HG02938 (cell line): ENCODE data around the gene ANGPTL5.
"Not testable (repeated sequence)": the region's sequence is repeated elsewhere in the genome, so short reads cannot be mapped to it uniquely, and the experiment has no call there.

Source experiments
- ATAC-seq: cut with Tn5 transposase; IDR thresholded peaks from one replicate; pipeline ENCODE4 v1.9.1; 2021; ENCODE audit warnings: mild to moderate bottlenecking, moderate library complexity; ENCODE audit not compliant: unreplicated experiment

ANGPTL5 gene

DNA sequence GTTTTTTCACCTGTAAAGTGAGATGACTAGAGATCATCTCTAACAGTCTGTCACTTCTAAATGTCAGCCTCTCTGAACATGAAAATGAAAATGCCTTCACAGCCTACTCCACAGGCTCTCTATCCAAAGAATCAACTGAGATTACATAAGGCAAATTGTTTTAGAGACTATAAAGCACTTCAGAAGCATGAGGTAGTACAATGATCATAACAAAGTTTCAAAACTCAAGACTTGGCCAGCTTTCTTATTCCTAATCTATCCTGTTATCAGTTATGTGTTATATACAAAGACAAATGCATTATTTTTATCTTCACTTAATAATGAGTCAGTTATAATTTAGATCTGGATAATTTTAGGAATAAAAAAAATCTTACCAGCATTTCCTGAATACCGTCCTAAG is 21.8 kb downstream of the ANGPTL5 start:
- no peak for ATAC-seq

DNA sequence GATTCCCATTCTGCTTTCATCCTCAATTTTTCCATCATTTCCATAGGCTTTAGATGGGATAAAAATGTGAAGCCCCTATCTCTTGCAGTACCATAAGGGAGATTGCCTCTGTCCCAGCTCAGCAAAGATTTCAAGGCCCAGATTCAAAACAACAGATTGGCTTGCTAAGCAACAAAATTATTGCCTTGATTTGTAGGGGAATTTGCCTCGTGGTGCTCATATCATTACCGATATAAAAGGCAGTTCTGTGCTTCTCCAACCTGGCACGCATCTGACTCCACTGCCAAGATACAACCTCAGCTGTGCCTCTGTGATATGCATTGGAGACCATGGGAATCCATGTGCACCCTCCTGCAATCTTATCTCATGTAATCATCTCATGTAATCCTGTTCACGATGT is 26.6 kb downstream of the ANGPTL5 start:
- ATAC-seq = no peak

DNA sequence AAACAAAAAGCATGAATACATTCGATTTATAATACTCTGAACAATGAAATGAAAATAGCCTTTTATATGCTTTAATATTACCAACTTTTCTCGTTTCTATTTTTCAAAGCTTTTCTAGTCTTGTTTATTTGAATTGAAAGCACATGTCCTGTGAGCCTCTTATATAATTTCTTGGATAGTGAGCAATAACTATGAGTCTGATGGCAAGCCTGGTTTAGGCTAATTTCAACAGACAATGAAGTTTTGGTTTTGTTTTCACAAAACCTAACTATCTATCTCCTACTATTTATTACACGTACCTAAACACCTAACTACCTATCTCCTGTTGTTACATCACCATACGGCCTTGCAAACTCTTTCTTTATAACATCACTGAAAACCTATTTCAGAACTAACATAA is 30.7 kb downstream of the ANGPTL5 start:
- no peak for ATAC-seq

DNA sequence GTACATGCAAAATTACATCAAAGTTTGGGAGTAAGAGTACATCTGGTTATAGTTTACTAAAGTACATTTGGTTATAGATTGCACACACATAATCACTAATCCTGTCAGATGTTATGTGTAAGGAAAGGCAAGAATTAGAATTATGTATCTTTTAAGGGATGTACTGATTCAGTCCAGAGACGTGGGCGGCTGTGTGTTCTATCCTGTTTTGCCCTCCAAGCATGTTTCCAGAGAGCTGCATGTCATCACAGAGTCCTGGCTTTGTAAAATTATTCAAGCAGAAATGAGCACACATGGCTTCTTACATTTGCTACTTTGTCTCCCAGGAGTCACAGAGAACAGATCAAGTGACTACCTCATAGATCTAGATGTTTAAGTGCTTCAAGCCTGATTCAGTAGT is 34.7 kb downstream of the ANGPTL5 start:
- no peak for ATAC-seq

- ATAC-seq = no peak
Measured at GRCh38 chr11:101880222-101880621, 36.1 kb downstream of the ANGPTL5 start.

GRCh38 chr11:101872171-101872882 is 44.0 kb downstream of the ANGPTL5 start:
- no peak for ATAC-seq

- no peak for ATAC-seq
Measured at GRCh38 chr11:101870510-101870909, 45.8 kb downstream of the ANGPTL5 start.

GRCh38 chr11:101867951-101868350 is 48.4 kb downstream of the ANGPTL5 start:
- no peak for ATAC-seq

DNA sequence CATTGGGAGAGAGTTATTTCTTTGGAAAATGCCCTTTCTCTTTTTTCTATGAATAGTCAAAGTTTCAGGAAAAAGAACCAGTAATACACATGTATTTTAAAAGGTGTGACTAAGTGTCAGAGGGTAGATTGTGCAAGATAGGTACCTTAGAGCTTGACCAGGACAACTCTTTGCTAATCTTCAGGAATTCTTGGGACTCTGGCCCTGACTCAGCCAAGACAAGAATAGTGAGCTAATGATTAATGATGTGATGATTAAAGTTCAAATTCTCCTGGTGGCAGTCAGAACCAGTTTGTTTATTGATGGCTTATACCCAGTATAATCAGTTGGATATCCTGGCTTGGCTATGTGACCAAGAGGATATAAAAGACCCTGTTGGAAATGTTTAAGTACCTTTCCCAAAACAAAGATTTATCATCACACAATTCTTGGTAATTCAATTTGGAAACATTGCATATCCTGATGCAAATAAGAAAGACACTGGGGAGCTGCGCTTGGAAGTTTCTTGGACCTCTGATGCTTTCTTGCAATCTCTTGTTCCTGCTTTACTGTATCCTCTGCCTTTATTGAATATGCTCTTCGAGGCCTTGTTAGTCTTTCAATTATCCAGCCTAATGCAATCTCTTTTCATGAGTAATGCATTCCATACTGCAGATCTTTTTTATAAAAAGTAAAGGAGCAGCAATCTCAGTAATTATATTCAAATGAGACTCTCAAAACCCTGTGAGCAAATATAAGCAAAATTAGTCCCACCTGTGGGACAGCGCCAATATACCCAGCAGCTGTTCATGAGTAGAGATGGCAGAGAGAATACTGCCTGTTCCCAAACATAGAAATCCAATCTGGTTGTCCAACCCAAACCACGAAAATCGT is 49.5 kb downstream of the ANGPTL5 start:
- ATAC-seq = no peak

DNA sequence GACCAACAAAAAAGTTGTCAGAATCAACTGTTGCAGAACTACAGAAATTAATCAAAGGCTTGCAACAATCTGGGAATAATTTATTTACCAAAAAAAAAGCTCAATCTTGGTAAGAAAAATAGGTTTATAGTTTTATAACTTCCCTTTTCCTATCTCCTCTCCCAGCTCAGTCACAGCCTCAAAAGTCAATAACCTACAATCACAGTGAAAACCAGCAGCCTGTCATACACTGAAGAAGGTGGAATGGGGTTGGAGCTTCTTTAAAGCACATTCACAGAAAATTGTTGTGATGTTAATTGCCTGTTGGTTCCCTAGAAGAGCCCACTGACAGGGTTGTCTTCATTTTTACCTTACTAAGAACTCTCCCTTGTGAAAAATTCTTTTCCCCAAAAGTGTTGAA is 52.2 kb downstream of the ANGPTL5 start:
- no peak for ATAC-seq

DNA sequence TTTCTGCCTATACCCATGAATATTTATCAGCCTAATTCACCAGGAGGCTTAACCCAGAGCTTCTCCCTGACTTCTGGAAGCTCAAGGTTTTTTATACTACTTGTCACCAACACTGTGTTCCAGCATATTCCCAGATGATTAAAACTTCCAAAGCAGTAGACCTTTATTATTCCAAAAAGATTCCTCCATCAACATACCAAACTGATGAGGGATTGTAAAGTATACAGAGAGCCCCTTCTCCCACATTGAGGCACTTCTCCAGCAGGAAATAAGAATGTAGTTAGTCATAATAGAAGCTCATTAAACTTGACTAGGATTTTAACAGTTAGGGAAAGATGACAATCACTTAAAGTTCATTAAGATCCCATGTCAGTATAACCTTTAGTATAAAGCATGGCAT is 53.0 kb downstream of the ANGPTL5 start:
- no peak for ATAC-seq

DNA sequence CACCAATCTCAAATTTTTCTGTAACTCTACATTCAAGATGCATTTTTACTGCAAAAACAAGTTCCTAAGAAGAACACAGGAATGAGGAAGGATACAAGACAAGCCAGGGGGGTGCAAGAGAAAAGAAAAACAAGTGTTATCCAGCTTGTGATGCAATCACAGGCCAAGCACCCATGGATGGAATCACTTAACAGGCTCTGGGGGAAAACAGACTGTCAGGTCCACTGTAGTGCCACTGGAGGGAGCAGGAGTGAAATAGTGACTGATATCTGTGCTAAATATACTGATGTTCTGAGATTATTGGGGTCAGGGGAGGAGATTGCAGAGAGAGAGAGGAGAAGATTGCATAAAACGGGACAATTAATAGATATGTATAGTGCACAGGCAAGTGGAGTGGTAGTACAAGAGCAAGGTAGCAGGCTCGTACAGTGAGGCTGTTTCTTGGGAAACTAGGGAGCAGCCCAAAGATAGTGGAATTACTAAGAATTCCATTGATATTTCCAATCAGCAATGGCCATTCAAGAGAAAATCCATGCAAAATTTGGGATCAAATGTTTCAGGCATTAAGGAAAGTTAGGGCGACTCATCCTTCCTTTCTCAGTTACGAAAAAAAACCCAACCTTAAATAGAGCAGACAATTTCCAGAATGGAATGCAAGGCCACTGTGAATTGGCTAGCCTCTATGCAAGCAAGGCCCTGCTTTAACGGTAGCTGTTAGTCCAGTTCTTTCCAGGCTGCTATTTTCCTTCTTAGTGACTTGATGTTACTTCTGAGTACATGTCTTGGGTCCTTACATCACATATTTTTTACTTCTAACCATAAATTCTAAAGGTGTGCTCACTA is 53.7 kb downstream of the ANGPTL5 start:
- ATAC-seq = no peak

GRCh38 chr11:101860696-101861427 is 55.5 kb downstream of the ANGPTL5 start:
- peak; percentile 91 for ATAC-seq

- not testable (repeated sequence) for ATAC-seq
Measured at GRCh38 chr11:101852260-101852659, 64.1 kb downstream of the ANGPTL5 start.

GRCh38 chr11:101848262-101848661 is 68.1 kb downstream of the ANGPTL5 start:
- no peak for ATAC-seq

- no peak for ATAC-seq
Measured at GRCh38 chr11:101844608-101845007, 71.7 kb downstream of the ANGPTL5 start.

GRCh38 chr11:101840704-101841103 is 75.6 kb downstream of the ANGPTL5 start:
- ATAC-seq = no peak
